Large intestine (tissue), 3 donors: ENCODE results near the gene CPLANE1. TPM values are rescaled to one million over a fixed set of nuclear protein-coding genes. Genes with fewer than 3 reads are reported as not detected.
A peak's percentile ranks its signal among the peaks of the same experiment; 100 is the strongest.

Source experiments
- DNase-seq, 2 donors: peaks; one replicate each; pipeline versions ENCODE4 v3.0.0 to v3.0.0-alpha.2; 2013
- H3K27ac ChIP-seq: one replicate; pipeline ENCODE4 v1.5.1; 2013; ENCODE audit warnings: low read length
- H3K27me3 ChIP-seq: 2 replicates; pipeline ENCODE4 v1.6.1; 2013; ENCODE audit warnings: low read length; ENCODE audit not compliant: control insufficient read depth, insufficient read depth
- H3K36me3 ChIP-seq: 2 replicates; pipeline ENCODE4 v1.6.1; 2013; ENCODE audit warnings: low read length; ENCODE audit not compliant: control insufficient read depth, insufficient read depth
- H3K4me1 ChIP-seq: one replicate; pipeline ENCODE4 v1.6.1; 2013; ENCODE audit warnings: low read length; ENCODE audit not compliant: control insufficient read depth, insufficient read depth
- H3K4me3 ChIP-seq: one replicate; pipeline ENCODE4 v1.5.1; 2013; ENCODE audit warnings: low read length
- H3K9me3 ChIP-seq: one replicate; pipeline ENCODE4 v1.6.1; 2013; ENCODE audit warnings: mild to moderate bottlenecking, low read depth, low read length, moderate library complexity; ENCODE audit not compliant: control insufficient read depth
- WGBS: methylation state at CpG from one replicate; pipeline ENCODE4 v1.1.5; 2013; ENCODE audit warnings: low lambda C conversion rate; ENCODE audit not compliant: insufficient coverage; 5-methylcytosine and 5-hydroxymethylcytosine counted together
- polyA plus RNA-seq: library from polyadenylated mRNA; unstranded; fragments of 120-200 nt; gene quantifications from one replicate; pipeline ENCODE4 v1.2.1, GENCODE V29; 2013

The CPLANE1 gene
- polyA plus RNA-seq, 1 donor: 11.7 TPM

- Histone ChIP-seq H3K4me3 (no peak overlapping the region), H3K36me3 (peaks cover 24% of the 10 kb centered on the region), H3K9me3 (peaks cover 5% of the 10 kb centered on the region), H3K27ac (no peak overlapping the region), H3K4me1 (no peaks in the 10 kb centered on the region), H3K27me3 (no peaks in the 10 kb centered on the region)
- DNase-seq: no peak
- WGBS: 100% methylated on average over 1 of the region's 2 CpGs
Measured at GRCh38 chr5:37133939-37134338, 115.2 kb downstream of the CPLANE1 start.

- 100% methylated on average over 1 of the region's 1 CpG for WGBS
- Histone ChIP-seq H3K4me1 (no peaks in the 10 kb centered on the region), H3K27me3 (no peaks in the 10 kb centered on the region), H3K36me3 (peaks cover 23% of the 10 kb centered on the region), H3K4me3 (no peak overlapping the region), H3K9me3 (peaks cover 5% of the 10 kb centered on the region), H3K27ac (no peak overlapping the region)
- no peak for DNase-seq
Measured at GRCh38 chr5:37132646-37133045, 116.5 kb downstream of the CPLANE1 start.

GRCh38 chr5:37121465-37121864 lies 127.7 kb downstream of the CPLANE1 start:
- peak overlapping the region; percentile 19 for H3K27ac ChIP-seq
- no CpG with 5 or more reads among the region's 6 CpGs for WGBS

GRCh38 chr5:37121027-37121426 lies 128.1 kb downstream of the CPLANE1 start:
- Histone ChIP-seq H3K27ac (peak overlapping the region; percentile 54), H3K4me3 (no peak overlapping the region), H3K4me1 (peaks cover 3% of the 10 kb centered on the region), H3K27me3 (no peaks in the 10 kb centered on the region), H3K9me3 (no peaks in the 10 kb centered on the region), H3K36me3 (peaks cover 15% of the 10 kb centered on the region)
- DNase-seq: no peak
- no CpG with 5 or more reads among the region's 1 CpG for WGBS

More at GRCh38 chr5:37121465-37121864, 127.7 kb downstream of the CPLANE1 start:
- H3K27me3 ChIP-seq: no peaks in the 10 kb centered on the region
- H3K4me3 ChIP-seq: no peak overlapping the region
- no peaks in the 10 kb centered on the region for H3K9me3 ChIP-seq
- peaks cover 3% of the 10 kb centered on the region for H3K4me1 ChIP-seq
- H3K36me3 ChIP-seq: peaks cover 18% of the 10 kb centered on the region
- DNase-seq: peak; percentile 48 to 63

GRCh38 chr5:37120270-37120669 lies 128.9 kb downstream of the CPLANE1 start:
- H3K4me1 ChIP-seq: peaks cover 3% of the 10 kb centered on the region
- H3K4me3 ChIP-seq: no peak overlapping the region
- no peak overlapping the region for H3K27ac ChIP-seq
- H3K36me3 ChIP-seq: peaks cover 18% of the 10 kb centered on the region
- no peaks in the 10 kb centered on the region for H3K27me3 ChIP-seq
- no CpG with 5 or more reads among the region's 5 CpGs for WGBS
- DNase-seq: no peak
- no peaks in the 10 kb centered on the region for H3K9me3 ChIP-seq

GRCh38 chr5:37116359-37116758 lies 132.8 kb downstream of the CPLANE1 start:
- Histone ChIP-seq H3K27me3 (no peaks in the 10 kb centered on the region), H3K27ac (no peak overlapping the region), H3K9me3 (no peaks in the 10 kb centered on the region), H3K4me3 (no peak overlapping the region), H3K36me3 (peaks cover 38% of the 10 kb centered on the region), H3K4me1 (peaks cover 9% of the 10 kb centered on the region)
- no CpG with 5 or more reads among the region's 6 CpGs for WGBS
- DNase-seq: no peak

GRCh38 chr5:37112383-37112991 lies 136.7 kb downstream of the CPLANE1 start:
- H3K36me3 ChIP-seq: peaks cover 29% of the 10 kb centered on the region
- no peak overlapping the region for H3K4me3 ChIP-seq
- peaks cover 25% of the 10 kb centered on the region for H3K4me1 ChIP-seq
- H3K27me3 ChIP-seq: no peaks in the 10 kb centered on the region
- H3K9me3 ChIP-seq: no peaks in the 10 kb centered on the region
- WGBS: no CpG with 5 or more reads among the region's 3 CpGs
- DNase-seq: no peak
- no peak overlapping the region for H3K27ac ChIP-seq

- H3K9me3 ChIP-seq: no peaks in the 10 kb centered on the region
- H3K27ac ChIP-seq: peak overlapping the region; percentile 41
- H3K4me1 ChIP-seq: peaks cover 25% of the 10 kb centered on the region
- no peaks in the 10 kb centered on the region for H3K27me3 ChIP-seq
- H3K4me3 ChIP-seq: no peak overlapping the region
- H3K36me3 ChIP-seq: peaks cover 34% of the 10 kb centered on the region
- peak in 1 of 2 donors; percentile 38 for DNase-seq
- 50% methylated on average over 2 of the region's 4 CpGs for WGBS
Measured at GRCh38 chr5:37111426-37112382, 137.5 kb downstream of the CPLANE1 start.

GRCh38 chr5:37110135-37110534 lies 139.0 kb downstream of the CPLANE1 start:
- peak overlapping the region; percentile 64 for H3K27ac ChIP-seq
- H3K4me1 ChIP-seq: peaks cover 25% of the 10 kb centered on the region
- H3K36me3 ChIP-seq: peaks cover 31% of the 10 kb centered on the region
- no peaks in the 10 kb centered on the region for H3K27me3 ChIP-seq
- no peak overlapping the region for H3K4me3 ChIP-seq
- H3K9me3 ChIP-seq: no peaks in the 10 kb centered on the region
- DNase-seq: peak in 1 of 2 donors; percentile 49
- WGBS: 14% methylated on average over 1 of the region's 1 CpG

- H3K27ac ChIP-seq: peak overlapping the region; percentile 64
- no peaks in the 10 kb centered on the region for H3K9me3 ChIP-seq
- no peak overlapping the region for H3K4me3 ChIP-seq
- no peaks in the 10 kb centered on the region for H3K27me3 ChIP-seq
- no CpG with 5 or more reads among the region's 3 CpGs for WGBS
- DNase-seq: no peak
- peaks cover 25% of the 10 kb centered on the region for H3K4me1 ChIP-seq
- H3K36me3 ChIP-seq: peaks cover 31% of the 10 kb centered on the region
Measured at GRCh38 chr5:37109338-37109737, 139.8 kb downstream of the CPLANE1 start.
